HG03159 (cell line): ENCODE results near the gene LIN7A.
A peak's percentile ranks its signal among the peaks of the same experiment; 100 is the strongest.

ENCODE experiments used
- ATAC-seq: cut with Tn5 transposase; IDR thresholded peaks from one replicate; pipeline ENCODE4 v1.9.1; 2021; ENCODE audit warnings: mild to moderate bottlenecking, moderate library complexity; ENCODE audit not compliant: unreplicated experiment

Gene LIN7A, protein sequence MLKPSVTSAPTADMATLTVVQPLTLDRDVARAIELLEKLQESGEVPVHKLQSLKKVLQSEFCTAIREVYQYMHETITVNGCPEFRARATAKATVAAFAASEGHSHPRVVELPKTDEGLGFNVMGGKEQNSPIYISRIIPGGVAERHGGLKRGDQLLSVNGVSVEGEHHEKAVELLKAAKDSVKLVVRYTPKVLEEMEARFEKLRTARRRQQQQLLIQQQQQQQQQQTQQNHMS

DNA sequence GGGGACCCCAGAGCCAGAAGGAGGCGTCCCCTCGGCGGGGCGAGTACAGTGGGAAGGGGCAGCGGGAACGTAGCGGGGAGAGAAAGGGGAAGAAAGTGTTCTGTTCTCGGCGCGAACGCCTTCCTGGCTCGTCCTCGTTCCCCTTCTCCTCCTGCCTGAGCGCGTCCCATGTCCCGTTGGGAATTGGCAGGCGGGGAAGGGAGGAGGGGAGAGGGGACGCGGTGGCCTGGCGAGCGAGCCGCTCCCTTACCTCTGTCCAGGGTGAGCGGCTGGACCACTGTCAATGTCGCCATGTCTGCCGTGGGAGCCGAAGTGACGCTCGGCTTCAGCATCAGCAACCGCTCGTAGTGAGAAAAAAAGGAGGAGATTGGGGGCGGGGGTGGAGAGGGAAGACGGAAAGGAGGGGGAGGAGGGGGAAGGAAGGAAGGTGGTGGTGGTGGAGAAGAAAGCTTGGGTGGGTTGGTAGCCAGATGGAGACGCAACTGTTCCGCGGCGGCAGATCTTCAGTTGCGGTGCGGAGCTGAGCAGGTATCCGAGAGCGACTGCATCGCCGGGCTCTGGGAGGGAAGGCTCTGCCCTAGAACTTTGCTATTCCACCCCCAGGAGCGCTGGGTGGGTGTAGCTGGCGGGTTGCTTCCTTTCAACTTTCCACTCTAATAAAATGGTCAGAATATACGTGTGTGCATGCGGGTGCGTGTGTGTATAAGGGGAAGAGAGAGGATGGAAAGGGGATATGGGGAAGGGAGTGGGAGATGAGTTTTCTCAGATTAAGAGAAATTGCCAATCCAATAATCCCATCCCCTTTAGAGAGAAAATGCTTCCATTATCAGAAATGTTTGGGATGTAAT lies at the start of gene LIN7A:
TSS of gene LIN7A (minus strand) at position 544 of the 848 bp plus-strand sequence. CDS start at position 332, 212 bp downstream.
- peak; percentile 21 for ATAC-seq

DNA sequence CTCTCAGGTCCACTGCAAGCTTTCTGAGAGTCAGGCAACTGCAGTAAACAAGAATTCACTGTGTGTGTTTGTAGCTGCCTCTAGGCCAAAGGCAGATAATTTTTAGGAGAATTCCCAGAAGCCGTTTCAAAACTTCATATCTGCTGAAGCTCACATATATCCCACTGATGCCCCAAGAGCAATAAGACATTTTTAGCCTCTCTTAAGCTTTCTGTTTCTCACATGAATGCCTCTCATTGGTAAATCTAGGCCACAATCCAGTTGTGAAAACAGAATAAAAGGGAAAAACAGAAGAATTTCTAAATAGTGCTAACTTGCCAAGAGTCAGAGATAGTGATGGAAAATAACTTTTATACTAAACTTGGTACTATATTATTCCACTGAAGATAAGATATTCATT lies 48.5 kb upstream of the LIN7A start:
- ATAC-seq = no peak

DNA sequence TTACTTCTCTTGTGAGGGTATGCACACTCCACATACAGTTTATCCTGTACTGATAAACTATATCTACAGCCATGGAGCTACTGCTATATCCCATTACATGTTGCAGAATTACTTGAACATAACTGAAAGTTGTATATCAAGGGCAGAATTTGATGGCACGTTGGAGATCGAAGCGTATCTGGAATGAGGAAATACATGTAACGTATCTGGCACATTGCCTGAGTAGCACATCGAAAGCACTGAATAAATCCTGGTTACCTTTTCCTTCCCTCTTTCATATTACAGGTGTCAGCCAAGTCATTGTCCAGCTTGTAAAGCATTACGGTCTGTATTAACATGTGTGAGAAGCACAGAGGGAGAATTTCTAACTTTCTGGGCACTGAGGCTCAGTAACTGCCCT lies 42.1 kb upstream of the LIN7A start:
- ATAC-seq = no peak

DNA sequence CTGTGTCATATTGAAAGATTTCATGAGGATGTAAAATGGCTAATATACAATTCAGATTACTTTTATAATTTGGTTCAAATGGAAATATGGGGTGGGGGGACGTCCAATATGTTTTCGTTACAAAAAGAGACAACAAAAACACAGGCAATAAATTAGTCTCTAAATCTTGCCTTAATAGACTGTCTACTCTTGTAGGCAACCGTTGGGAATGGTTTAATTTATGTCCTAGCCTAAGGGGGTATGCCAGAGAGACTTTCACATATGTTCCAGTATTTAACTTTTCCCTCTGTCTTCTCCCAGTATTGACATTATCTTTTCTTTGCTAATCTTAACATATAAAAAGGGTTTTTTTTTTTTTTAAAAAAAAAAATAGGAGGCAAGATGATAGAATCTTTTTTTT lies 41.5 kb upstream of the LIN7A start:
- no peak for ATAC-seq

DNA sequence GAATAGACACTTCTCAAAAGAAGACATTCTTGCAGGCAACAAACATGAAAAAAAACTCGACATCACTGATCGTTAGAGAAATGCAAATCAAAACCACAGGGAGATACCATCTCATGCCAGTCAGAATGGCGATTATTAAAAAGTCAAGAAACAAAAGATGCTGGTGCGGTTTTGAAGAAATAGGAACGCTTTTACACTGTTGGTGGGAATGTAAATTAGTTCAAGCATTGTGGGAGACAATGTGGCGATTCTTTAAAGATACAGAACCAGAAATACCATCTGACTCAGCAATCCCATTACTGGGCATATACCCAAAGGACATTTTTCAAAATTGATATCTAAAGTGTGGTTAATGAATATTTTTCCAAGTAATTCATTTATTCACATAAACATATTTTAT lies 39.6 kb upstream of the LIN7A start:
- no peak for ATAC-seq

- ATAC-seq = no peak
These were observed 30.6 kb upstream of the LIN7A start for GRCh38 chr12:80968326-80968725.

DNA sequence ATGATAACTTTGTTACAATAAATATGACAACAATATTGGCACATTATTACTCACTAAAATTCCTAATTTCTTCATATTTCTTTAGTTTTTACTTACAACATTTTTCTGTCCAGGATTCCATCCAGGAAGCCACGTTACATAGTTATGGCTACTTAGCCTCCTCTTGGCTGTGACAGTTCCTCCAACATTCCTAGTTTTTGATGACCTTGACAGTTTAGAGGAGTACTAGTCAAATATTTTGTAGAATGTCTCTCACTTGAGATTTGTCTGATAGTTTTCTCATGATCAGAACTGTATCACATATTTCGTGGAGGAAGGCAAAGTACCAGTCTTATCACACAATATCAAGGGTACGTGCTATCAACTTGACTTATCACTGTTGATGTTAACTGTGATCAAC lies 29.8 kb upstream of the LIN7A start:
- no peak for ATAC-seq

DNA sequence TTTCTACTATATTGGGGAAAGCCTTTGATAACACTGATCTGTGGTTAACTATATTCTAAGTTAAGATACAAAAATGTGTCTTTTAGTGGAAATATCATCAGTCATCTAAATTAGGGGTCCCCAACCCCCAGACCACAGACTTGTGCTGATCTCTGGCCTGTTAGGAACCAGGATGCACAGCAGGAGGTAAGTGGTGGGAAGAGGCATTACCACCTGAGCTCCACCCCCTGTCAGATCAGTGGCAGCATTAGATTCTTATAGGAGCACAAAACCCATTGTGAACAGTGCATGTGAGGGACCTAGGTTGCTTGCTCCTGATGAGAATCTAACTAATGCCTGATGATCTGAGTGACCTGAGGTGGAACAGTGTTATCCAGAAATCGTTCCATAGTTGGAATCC lies 28.3 kb upstream of the LIN7A start:
- no peak for ATAC-seq

GRCh38 chr12:80958162-80958561 lies 20.4 kb upstream of the LIN7A start:
- ATAC-seq = no peak

DNA sequence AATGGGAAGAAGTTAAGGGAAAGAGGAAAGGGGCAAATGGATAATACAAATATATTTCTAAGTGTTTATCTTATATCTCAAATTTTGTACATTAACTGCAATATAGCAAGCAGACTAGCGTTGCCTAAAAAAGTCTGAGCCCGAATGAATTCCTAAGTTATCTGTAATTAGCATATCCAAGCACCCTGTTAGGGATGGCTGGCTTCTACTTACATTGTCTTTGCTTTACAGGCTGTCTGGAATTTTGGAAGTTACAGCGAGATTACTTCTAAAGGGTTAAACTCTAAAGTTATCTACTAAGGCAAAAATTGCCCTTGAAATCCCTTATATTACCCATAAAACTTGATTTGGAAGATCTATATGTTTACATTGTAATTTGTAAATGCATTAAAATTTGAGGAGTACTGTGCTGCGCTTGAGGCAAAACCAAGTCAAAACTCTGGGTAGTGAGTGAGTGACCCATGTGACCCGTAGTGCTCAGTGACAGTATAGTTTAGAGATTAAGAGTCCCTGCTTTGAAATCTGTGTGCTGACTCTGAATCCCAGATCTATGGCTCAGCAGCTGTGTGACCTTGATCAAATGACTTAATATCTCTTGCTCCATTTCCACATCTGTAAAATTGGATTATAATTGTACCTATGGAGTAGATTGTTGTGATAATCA lies 17.3 kb upstream of the LIN7A start:
- ATAC-seq = no peak

GRCh38 chr12:80952443-80952842 lies 14.7 kb upstream of the LIN7A start:
- no peak for ATAC-seq

DNA sequence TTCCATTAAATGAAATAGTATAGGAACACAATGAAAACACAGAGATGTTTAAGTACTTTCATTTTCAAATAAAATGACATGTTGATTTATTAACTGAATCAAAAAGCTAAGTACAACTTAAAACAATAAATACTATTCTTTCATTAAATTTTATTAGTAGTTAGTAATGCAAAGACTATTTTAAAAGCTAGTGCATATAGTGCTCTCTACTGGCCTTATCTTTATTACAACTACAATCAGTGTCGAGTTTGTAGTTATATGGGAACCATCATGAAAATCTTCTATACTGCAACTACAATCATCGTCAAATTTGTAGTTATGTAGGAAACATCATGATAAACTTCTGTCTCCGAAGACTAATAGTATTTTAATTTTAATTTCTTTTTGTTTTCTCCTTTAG lies 8.9 kb upstream of the LIN7A start:
- ATAC-seq = peak; percentile 56

DNA sequence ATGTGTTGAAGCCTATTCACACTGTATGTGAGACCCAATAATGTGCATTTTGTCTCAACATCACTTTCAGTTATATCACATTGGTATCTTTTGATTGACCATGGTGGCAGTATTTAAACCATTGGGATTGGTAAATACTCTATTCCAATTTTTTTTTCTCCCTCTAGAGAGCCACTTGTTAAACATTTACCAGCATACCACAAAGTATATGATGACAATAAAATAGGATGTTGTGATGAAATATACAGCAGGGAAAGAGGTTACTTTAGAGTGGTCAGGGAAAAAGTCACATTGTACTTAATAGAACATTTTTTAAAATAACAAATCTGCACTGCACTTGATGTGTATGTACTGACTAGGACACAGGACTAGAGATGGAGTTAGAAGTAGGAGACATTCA lies 5.6 kb upstream of the LIN7A start:
- no peak for ATAC-seq

DNA sequence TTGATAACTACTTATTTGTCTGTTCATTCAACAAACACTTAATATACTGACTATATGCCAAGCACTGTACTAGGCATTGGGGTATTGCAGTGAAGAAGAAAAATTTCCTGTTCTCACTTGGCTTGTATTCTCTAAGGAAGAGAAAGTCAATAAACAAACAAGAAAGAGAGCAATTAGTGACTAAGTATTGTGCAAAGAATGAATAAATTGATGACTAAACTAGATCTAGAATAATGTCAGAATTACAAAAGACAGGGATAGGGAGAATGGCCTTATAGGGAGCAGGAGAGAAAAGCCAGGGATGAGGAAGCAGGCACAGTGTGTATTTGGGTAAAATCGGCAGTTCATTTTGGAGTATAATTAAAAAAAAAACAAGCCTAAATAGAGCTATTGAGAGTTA lies 4.2 kb upstream of the LIN7A start:
- ATAC-seq = no peak

GRCh38 chr12:80939231-80939950 lies 1.7 kb upstream of the LIN7A start:
- no peak for ATAC-seq

GRCh38 chr12:80938397-80938796 lies 663 bp upstream of the LIN7A start:
- no peak for ATAC-seq

DNA sequence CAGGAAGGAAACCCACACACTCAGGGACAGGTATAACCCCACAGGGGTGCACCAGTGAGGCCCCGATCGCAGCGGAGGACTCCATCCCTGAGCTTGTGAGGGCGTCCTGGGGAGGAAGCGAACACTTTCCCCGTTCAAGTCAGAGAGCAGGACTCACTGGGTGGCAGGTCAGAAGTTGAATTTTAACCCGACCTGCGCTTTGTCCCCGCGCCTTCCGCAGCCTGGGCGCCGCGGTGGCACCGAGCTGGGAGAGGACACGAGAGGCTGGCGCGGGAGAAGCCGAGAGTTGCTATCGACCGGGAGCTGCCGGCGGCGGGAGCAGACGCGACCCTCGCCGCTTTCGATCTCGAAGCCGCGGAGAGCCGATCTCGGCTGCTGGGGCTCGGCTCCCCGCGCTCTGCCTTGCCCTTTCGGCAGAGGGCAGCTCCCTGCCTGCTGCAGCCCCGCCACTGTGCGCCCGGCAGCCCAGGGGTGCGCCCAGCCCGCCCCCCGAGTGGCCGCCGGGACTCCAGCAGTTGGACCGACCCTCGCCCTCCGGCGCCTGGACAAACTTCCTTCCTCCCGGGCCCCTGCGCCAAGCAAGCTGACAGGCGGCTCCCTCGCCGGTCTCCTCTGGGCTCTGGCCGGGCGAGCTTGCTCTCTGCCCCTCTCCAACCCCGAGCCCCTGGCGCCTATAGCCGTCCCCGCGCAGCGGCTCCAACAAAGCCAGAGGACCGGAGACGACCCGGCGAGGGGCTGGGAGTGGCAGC lies 918 bp downstream of the LIN7A start:
- ATAC-seq = peak; percentile 50

DNA sequence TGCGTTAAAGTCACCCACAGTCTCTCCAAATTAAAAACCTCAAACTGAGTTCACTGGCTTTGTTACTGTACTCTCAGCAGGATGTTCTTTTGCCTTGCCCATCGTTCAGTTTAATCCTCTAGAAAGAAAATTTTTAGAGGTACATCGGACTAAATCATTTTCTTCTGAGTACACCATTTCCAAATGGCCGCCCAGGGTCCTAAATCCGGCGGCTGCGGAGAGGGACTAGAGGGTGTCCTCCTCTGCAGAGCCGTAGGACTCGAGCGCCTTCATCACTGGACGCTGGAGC lies 1.4 kb downstream of the LIN7A start:
- no peak for ATAC-seq

DNA sequence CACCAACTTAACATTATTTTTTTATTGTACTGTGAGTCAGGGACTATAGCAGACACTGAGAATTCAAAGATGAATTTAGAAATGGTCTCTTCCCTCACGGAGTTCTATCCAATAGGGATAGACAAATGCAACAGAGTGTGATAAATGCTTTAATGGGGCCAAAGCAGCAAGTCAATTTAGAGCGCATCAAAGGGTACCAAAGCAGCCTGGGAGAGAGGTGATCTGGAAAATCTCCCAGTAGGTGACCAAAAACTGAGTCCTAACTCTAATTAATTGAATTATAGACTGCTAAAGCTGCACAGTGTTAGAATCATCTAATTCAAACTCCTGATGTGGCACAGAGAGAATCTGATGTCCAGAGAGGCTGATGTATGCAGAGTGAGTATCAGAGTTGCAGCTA lies 2.6 kb downstream of the LIN7A start:
- ATAC-seq = no peak

GRCh38 chr12:80925983-80926382 lies 11.8 kb downstream of the LIN7A start:
- ATAC-seq = no peak

DNA sequence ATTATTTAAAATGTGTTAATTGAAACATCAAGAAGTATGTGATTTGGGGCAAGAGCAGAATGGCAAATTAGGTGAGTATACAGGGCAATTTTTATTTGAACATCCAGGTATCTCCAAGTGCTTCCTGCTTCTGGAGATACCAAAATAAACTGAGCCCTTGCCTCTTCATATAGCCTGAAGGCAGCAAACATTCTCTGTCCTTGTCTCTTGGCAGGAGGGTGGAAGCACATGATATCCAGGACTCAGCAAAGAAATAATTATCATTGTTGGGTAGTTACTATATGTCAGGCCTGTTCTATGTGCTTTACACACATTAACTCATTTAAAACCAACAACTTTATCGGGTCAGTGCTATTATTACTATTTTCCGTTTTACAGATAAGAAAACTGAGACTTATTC lies 12.5 kb downstream of the LIN7A start:
- no peak for ATAC-seq
